IMR-90 (cell line): ENCODE results near the gene TMEM170B. TPM values are rescaled to one million over a fixed set of nuclear protein-coding genes. Genes with fewer than 3 reads are reported as not detected.

ENCODE experiments used
- ATAC-seq: fragments of 200-7000 bp; cut with Tn5 transposase; 2 replicates; pipeline ENCODE4 v1.9.1; 2020; ENCODE audit warnings: low read depth, mild to moderate bottlenecking, moderate library complexity
- BruUV-seq: library from RNA; stranded (reverse); fragments of 400-500 nt; replicated peaks from 2 replicates; lab custom pipeline; 2021; lab: Mats Ljungman, UMichigan
- CTCF ChIA-PET: fragments of 300-600 bp; formaldehyde crosslinking; extraction: SDS; loops from one replicate; lab custom pipeline; 2021; ENCODE audit warnings: antibody characterized with exemption; lab: Yijun Ruan, JAX
- POLR2A ChIA-PET: fragments of 300-600 bp; sonication (Branson Sonifier 250); formaldehyde crosslinking; loops from one replicate; lab custom pipeline; 2022; ENCODE audit warnings: antibody characterized with exemption; ENCODE audit not compliant: unreplicated experiment; lab: Charles Lee
- DNase-seq: peaks from one replicate; pipeline ENCODE4 v3.0.0; 2013
- H2AFZ ChIP-seq: replicated peaks from 2 replicates; pipeline ENCODE3; 2013; ENCODE audit warnings: low read length, mild to moderate bottlenecking; ENCODE audit not compliant: poor library complexity
- H2AK5ac ChIP-seq: 2 replicates; pipeline ENCODE4 v1.6.1; 2013; ENCODE audit warnings: low read depth, low read length, inconsistent platforms
- H2AK9ac ChIP-seq: replicated peaks from 2 replicates; pipeline ENCODE3; 2013; ENCODE audit warnings: mild to moderate bottlenecking, low read depth, low read length, moderate library complexity; ENCODE audit not compliant: poor library complexity
- H2BK120ac ChIP-seq: 2 replicates; pipeline ENCODE4 v1.6.1; 2013; ENCODE audit warnings: low read depth, low read length, inconsistent platforms
- H2BK15ac ChIP-seq: 3 replicates; pipeline ENCODE4 v1.6.1; 2013; ENCODE audit warnings: low read depth, low read length, inconsistent platforms
- H2BK20ac ChIP-seq: 2 replicates; pipeline ENCODE4 v1.6.1; 2013; ENCODE audit warnings: low read depth, mild to moderate bottlenecking, inconsistent platforms, low read length, moderate library complexity
- H2BK5ac ChIP-seq: 2 replicates; pipeline ENCODE4 v1.6.1; 2013; ENCODE audit warnings: mild to moderate bottlenecking, low read depth, low read length, inconsistent platforms; ENCODE audit not compliant: poor library complexity, severe bottlenecking
- H3K14ac ChIP-seq: replicated peaks from 2 replicates; pipeline ENCODE4 v1.6.1; 2013; ENCODE audit warnings: low read depth, low read length, inconsistent platforms
- H3K18ac ChIP-seq: 2 replicates; pipeline ENCODE4 v1.6.1; 2013; ENCODE audit warnings: low read depth, low read length, control low read depth
- H3K23ac ChIP-seq: 2 replicates; pipeline ENCODE4 v1.6.1; 2013; ENCODE audit warnings: low read depth, low read length, inconsistent platforms
- H3K27ac ChIP-seq: 2 replicates; pipeline ENCODE4 v1.5.1; 2013; ENCODE audit warnings: mild to moderate bottlenecking, control low read depth, low read length; ENCODE audit not compliant: insufficient read depth
- H3K27me3 ChIP-seq: 2 replicates; pipeline ENCODE4 v1.6.1; 2013; ENCODE audit warnings: low read length; ENCODE audit not compliant: control insufficient read depth, insufficient read depth
- H3K36me3 ChIP-seq: 2 replicates; pipeline ENCODE4 v1.6.1; 2013; ENCODE audit warnings: low read length, mixed read lengths; ENCODE audit not compliant: control insufficient read depth, insufficient read depth
- H3K4ac ChIP-seq: 2 replicates; pipeline ENCODE4 v1.6.1; 2013; ENCODE audit warnings: low read depth, low read length, inconsistent platforms
- H3K4me1 ChIP-seq: 2 replicates; pipeline ENCODE4 v1.6.1; 2013; ENCODE audit warnings: low read length, mixed read lengths; ENCODE audit not compliant: control insufficient read depth, insufficient read depth
- H3K4me2 ChIP-seq: 2 replicates; pipeline ENCODE4 v1.6.1; 2013; ENCODE audit warnings: low read depth, mild to moderate bottlenecking, control low read depth, low read length, moderate library complexity
- H3K4me3 ChIP-seq: 2 replicates; pipeline ENCODE4 v1.5.1; 2013; ENCODE audit warnings: low read depth, mild to moderate bottlenecking, control low read depth, low read length, moderate library complexity; ENCODE audit not compliant: insufficient read depth
- H3K56ac ChIP-seq: 2 replicates; pipeline ENCODE4 v1.6.1; 2013; ENCODE audit warnings: low read length, inconsistent platforms; ENCODE audit not compliant: insufficient read depth; ENCODE audit errors: extremely low read depth
- H3K79me1 ChIP-seq, 2 experiments: 2 replicates each; pipeline ENCODE4 v1.6.1; 2013; ENCODE audit warnings: low read length in 2 of 2, inconsistent platforms in 1 of 2, low read depth in 1 of 2
- H3K9ac ChIP-seq: 2 replicates; pipeline ENCODE4 v1.6.1; 2013; ENCODE audit warnings: low read depth, low read length, control low read depth
- H3K9me1 ChIP-seq: 2 replicates; pipeline ENCODE4 v1.6.1; 2013; ENCODE audit warnings: low read length, inconsistent platforms; ENCODE audit not compliant: insufficient read depth
- H3K9me3 ChIP-seq: 2 replicates; pipeline ENCODE4 v1.6.1; 2013; ENCODE audit warnings: low read length; ENCODE audit not compliant: control insufficient read depth, insufficient read depth
- H4K20me1 ChIP-seq: 2 replicates; pipeline ENCODE4 v1.6.1; 2013; ENCODE audit warnings: low read length, inconsistent platforms; ENCODE audit not compliant: insufficient read depth
- H4K5ac ChIP-seq: 2 replicates; pipeline ENCODE4 v1.6.1; 2013; ENCODE audit warnings: mild to moderate bottlenecking, low read depth, low read length, control low read depth
- H4K8ac ChIP-seq, 2 experiments: 2 replicates each; pipeline ENCODE4 v1.6.1; 2013; ENCODE audit warnings: low read depth in 2 of 2, low read length in 2 of 2, control low read depth in 1 of 2, inconsistent platforms in 1 of 2
- H4K91ac ChIP-seq: 2 replicates; pipeline ENCODE4 v1.6.1; 2013; ENCODE audit warnings: low read depth, low read length, inconsistent platforms; ENCODE audit not compliant: insufficient read depth
- CHD1 ChIP-seq: IDR thresholded peaks from 2 replicates; pipeline ENCODE4 v1.6.1; 2012; ENCODE audit warnings: low read depth, low read length, improper control_type of control experiment
- SMC3 ChIP-seq: fragments of 150-350 bp; IDR thresholded peaks from 2 replicates; pipeline ENCODE4 v1.6.1; 2016; ENCODE audit warnings: low read depth, mild to moderate bottlenecking, antibody characterized with exemption, low read length, moderate library complexity
- WGBS, 2 experiments: methylation state at CpG; one replicate each; pipeline versions ENCODE4 v1.1.5 to v1.1.7; 2013; ENCODE audit warnings: missing lambda C conversion rate in 2 of 2; ENCODE audit not compliant: insufficient read length in 1 of 2; ENCODE audit errors: extremely low coverage in 2 of 2; 5-methylcytosine and 5-hydroxymethylcytosine counted together
- dilution Hi-C: fragments of 300-500 bp; cut with HindIII; formaldehyde crosslinking; loops from one replicate; pipeline ENCODE4 v1.14.3; 2018; ENCODE audit warnings: low sequenced_read_pairs; ENCODE audit not compliant: unreplicated experiment
- in situ Hi-C: fragments of 300-500 bp; cut with MboI; formaldehyde crosslinking; loops from 3 replicates; pipeline ENCODE4 v1.14.3; 2019; ENCODE audit warnings: low sequenced_read_pairs, inconsistent platforms, mixed read lengths
- intact Hi-C: fragments of 100-400 bp; cut with micrococcal nuclease; formaldehyde crosslinking; loops from 2 replicates; pipeline ENCODE4 v1.10.0; 2022
- polyA plus RNA-seq, 3 experiments: library from polyadenylated mRNA; depleted of rRNA; stranded (reverse); fragments of >200 nt; gene quantifications; 2 replicates each; pipeline ENCODE4 v1.2.3, GENCODE V29; 2012; ENCODE audit warnings: low replicate concordance in 1 of 3
- total RNA-seq: library from RNA; depleted of rRNA; stranded (reverse); fragments of >200 nt; gene quantifications from 2 replicates; pipeline ENCODE4 v1.2.3, GENCODE V29; 2012
- TF ChIP-seq, protein P1 (sequence below): fragments of 150-350 bp; IDR thresholded peaks from 2 replicates; pipeline ENCODE4 v1.6.1; 2017; ENCODE audit warnings: mild to moderate bottlenecking, antibody characterized with exemption, low read length, low read depth
- TF ChIP-seq, protein P2 (sequence below): conservative IDR thresholded peaks from 2 replicates; pipeline ENCODE4 v1.5.1; 2012; ENCODE audit warnings: mild to moderate bottlenecking, low read depth, low read length, improper control_type of control experiment
- TF ChIP-seq, protein P3 (sequence below): fragments of 150-350 bp; IDR thresholded peaks from 2 replicates; pipeline ENCODE4 v1.6.1; 2016; ENCODE audit warnings: low read depth, mild to moderate bottlenecking, low read length, moderate library complexity, borderline replicate concordance

Gene TMEM170B
- total and polyA plus RNA-seq, 2 of the 4 experiments (the other 2 are of a cell fraction) = 0.10 to 0.18 TPM

DNA sequence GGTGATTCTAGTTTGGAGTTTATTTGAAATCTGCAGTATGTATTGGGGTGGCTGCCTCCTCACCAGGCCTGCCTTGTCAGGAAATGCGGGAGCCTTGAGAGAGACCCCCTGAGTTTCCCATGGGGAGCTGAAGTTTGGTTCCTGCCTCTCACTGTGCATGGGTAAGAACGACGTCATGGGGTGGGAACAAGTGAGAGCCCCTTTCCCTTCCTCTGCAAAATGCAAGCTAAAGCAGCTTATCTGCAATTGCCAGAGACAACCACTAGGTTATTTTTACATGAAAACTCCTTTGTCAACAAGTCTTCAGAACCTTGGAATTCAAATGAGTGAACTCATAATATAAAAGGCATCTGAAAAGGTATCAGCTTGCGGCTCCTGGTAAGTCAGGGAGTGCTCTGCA lies 58.4 kb downstream of the TMEM170B start:
- 0 out of 2 replicates have a peak, but pooled peaks cover 7% of the 10 kb centered on the region for H3K9me1 ChIP-seq
- TF ChIP-seq, protein P1, sequence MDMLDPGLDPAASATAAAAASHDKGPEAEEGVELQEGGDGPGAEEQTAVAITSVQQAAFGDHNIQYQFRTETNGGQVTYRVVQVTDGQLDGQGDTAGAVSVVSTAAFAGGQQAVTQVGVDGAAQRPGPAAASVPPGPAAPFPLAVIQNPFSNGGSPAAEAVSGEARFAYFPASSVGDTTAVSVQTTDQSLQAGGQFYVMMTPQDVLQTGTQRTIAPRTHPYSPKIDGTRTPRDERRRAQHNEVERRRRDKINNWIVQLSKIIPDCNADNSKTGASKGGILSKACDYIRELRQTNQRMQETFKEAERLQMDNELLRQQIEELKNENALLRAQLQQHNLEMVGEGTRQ = no peak
- no peak for TF ChIP-seq CHD1
- TF ChIP-seq, protein P2, sequence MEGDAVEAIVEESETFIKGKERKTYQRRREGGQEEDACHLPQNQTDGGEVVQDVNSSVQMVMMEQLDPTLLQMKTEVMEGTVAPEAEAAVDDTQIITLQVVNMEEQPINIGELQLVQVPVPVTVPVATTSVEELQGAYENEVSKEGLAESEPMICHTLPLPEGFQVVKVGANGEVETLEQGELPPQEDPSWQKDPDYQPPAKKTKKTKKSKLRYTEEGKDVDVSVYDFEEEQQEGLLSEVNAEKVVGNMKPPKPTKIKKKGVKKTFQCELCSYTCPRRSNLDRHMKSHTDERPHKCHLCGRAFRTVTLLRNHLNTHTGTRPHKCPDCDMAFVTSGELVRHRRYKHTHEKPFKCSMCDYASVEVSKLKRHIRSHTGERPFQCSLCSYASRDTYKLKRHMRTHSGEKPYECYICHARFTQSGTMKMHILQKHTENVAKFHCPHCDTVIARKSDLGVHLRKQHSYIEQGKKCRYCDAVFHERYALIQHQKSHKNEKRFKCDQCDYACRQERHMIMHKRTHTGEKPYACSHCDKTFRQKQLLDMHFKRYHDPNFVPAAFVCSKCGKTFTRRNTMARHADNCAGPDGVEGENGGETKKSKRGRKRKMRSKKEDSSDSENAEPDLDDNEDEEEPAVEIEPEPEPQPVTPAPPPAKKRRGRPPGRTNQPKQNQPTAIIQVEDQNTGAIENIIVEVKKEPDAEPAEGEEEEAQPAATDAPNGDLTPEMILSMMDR = peak; percentile 17; the same call in 1 of the 2 replicates
- TF ChIP-seq SMC3 = no peak
- TF ChIP-seq, protein P3, sequence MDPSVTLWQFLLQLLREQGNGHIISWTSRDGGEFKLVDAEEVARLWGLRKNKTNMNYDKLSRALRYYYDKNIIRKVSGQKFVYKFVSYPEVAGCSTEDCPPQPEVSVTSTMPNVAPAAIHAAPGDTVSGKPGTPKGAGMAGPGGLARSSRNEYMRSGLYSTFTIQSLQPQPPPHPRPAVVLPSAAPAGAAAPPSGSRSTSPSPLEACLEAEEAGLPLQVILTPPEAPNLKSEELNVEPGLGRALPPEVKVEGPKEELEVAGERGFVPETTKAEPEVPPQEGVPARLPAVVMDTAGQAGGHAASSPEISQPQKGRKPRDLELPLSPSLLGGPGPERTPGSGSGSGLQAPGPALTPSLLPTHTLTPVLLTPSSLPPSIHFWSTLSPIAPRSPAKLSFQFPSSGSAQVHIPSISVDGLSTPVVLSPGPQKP = no peak
- intact Hi-C loops = no loop called here
- H3K14ac ChIP-seq = no peak overlapping the region
- H4K5ac ChIP-seq = no peak overlapping the region
- no peak overlapping the region for H3K56ac ChIP-seq
- ATAC-seq (peak; percentile 21; the same call in 1 of the 2 replicates), DNase-seq (peak; percentile 34)
- no peak overlapping the region for H3K9ac ChIP-seq
- H3K18ac ChIP-seq = no peak overlapping the region
- no peak overlapping the region for H3K4me3 ChIP-seq
- no peak overlapping the region for H3K4me2 ChIP-seq
- no peak overlapping the region for H3K27ac ChIP-seq
- BruUV-seq = no TSS peak
- H3K4me1 ChIP-seq = peaks cover 3% of the 10 kb centered on the region; the same call in 1 of the 2 replicates
- no peaks in the 10 kb centered on the region for H3K36me3 ChIP-seq
- no peak overlapping the region; the same call in 2 of the 3 replicates for H2BK15ac ChIP-seq
- H4K91ac ChIP-seq = no peak overlapping the region
- in situ Hi-C loops = no loop called here
- H2BK20ac ChIP-seq = no peak overlapping the region; the same call in 1 of the 2 replicates
- peaks cover 0 to 6% of the 10 kb centered on the region in 2 experiments; a peak in 1 of 4 replicates for H3K79me1 ChIP-seq
- H4K8ac ChIP-seq = 0 out of 4 replicates have a peak overlapping the region, but pooled peaks of 1 of the 2 experiments have one; percentile 35
- H2BK120ac ChIP-seq = peak overlapping the region; percentile 69
- H3K23ac ChIP-seq = peak overlapping the region; percentile 62; the same call in 1 of the 2 replicates
- 0 out of 2 replicates have a peak overlapping the region, but pooled peaks have one; percentile 74 for H2AK5ac ChIP-seq
- ChIA-PET POLR2A (no interaction called here), CTCF (interaction anchor here (0.6 to 1.5 kb wide), 8 partner anchors 10 to 588 kb away, joined by 3 to 6 read pairs (median 4); no protein-coding TSS in a partner anchor)
- peak overlapping the region; percentile 53 for H2AK9ac ChIP-seq
- 88% methylated on average over 2 of the region's 4 CpGs; no CpG with 5 or more reads in 1 of the 2 experiments for WGBS, 2 experiments
- H3K9me3 ChIP-seq = no peaks in the 10 kb centered on the region
- peak overlapping the region; percentile 65; the same call in 1 of the 2 replicates for H3K4ac ChIP-seq
- H2BK5ac ChIP-seq = no peak overlapping the region
- H4K20me1 ChIP-seq = no peaks in the 10 kb centered on the region
- dilution Hi-C loops = no loop called here
- H3K27me3 ChIP-seq = no peaks in the 10 kb centered on the region
- peak overlapping the region; percentile 68 for H2AFZ ChIP-seq
